ENCODE measurements around the gene AHSP. TPM values are rescaled to one million over a fixed set of nuclear protein-coding genes. Genes with fewer than 3 reads are reported as not detected.

Gene AHSP
- total RNA-seq, 1 experiment from 2014 or later: not detected

DNA sequence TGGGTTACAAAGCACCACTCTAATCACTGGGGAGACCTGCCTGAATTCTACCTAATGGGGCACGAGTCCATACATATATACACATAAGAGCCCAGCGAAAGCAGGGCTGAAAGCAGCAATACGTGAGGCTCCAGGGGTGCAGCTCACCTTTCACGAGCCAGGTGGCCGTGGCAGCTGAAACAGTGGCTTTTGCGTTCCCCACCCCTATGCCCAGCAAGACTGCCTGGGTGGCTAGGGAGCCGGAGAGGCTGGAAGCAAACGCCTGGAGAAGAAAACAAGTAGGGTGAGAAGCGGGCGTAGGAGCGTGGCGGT, 20.1 kb upstream of the AHSP start:
- Histone ChIP-seq H3K4me3 (ENCODE audit: low read depth, low read length, poor library complexity, severe bottlenecking) (peak overlapping the region; percentile 95), H3K27me3 (replicated peaks; ENCODE audit: insufficient read depth, low read depth, low read length, poor library complexity) (no peaks in the 10 kb centered on the region), H3K36me3 (ENCODE audit: insufficient read depth, low read length, poor library complexity, severe bottlenecking) (peaks cover 8% of the 10 kb centered on the region), H3K27ac (ENCODE audit: low read depth, low read length, poor library complexity, severe bottlenecking) (peak overlapping the region; percentile 97), H3K4me1 (ENCODE audit: insufficient read depth, low read length, poor library complexity, severe bottlenecking) (peaks cover 11% of the 10 kb centered on the region), H3K9me3 (ENCODE audit: low read depth, low read length, poor library complexity, severe bottlenecking) (no peaks in the 10 kb centered on the region)
- no peak for DNase-seq (ENCODE audit: low spot score)
- no TSS peak for BruUV-seq (replicated peaks)
- intact Hi-C loops (cut with micrococcal nuclease; ENCODE audit: unreplicated experiment): loop anchor here (5.0 kb wide), 1 partner anchor 195 kb away; no protein-coding TSS in a partner anchor
- ChIA-PET CTCF (no interaction called here), POLR2A (ENCODE audit: low non-redundant PET) (no interaction called here)
- no peak for TF ChIP-seq EZH2 (IDR thresholded peaks at IDR 0.05; ENCODE audit: borderline replicate concordance, low read depth, low read length, poor library complexity, severe bottlenecking)
- TF ChIP-seq, protein P1, sequence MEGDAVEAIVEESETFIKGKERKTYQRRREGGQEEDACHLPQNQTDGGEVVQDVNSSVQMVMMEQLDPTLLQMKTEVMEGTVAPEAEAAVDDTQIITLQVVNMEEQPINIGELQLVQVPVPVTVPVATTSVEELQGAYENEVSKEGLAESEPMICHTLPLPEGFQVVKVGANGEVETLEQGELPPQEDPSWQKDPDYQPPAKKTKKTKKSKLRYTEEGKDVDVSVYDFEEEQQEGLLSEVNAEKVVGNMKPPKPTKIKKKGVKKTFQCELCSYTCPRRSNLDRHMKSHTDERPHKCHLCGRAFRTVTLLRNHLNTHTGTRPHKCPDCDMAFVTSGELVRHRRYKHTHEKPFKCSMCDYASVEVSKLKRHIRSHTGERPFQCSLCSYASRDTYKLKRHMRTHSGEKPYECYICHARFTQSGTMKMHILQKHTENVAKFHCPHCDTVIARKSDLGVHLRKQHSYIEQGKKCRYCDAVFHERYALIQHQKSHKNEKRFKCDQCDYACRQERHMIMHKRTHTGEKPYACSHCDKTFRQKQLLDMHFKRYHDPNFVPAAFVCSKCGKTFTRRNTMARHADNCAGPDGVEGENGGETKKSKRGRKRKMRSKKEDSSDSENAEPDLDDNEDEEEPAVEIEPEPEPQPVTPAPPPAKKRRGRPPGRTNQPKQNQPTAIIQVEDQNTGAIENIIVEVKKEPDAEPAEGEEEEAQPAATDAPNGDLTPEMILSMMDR (conservative IDR thresholded peaks at IDR 0.05; ENCODE audit: low read depth, low read length): no peak

DNA sequence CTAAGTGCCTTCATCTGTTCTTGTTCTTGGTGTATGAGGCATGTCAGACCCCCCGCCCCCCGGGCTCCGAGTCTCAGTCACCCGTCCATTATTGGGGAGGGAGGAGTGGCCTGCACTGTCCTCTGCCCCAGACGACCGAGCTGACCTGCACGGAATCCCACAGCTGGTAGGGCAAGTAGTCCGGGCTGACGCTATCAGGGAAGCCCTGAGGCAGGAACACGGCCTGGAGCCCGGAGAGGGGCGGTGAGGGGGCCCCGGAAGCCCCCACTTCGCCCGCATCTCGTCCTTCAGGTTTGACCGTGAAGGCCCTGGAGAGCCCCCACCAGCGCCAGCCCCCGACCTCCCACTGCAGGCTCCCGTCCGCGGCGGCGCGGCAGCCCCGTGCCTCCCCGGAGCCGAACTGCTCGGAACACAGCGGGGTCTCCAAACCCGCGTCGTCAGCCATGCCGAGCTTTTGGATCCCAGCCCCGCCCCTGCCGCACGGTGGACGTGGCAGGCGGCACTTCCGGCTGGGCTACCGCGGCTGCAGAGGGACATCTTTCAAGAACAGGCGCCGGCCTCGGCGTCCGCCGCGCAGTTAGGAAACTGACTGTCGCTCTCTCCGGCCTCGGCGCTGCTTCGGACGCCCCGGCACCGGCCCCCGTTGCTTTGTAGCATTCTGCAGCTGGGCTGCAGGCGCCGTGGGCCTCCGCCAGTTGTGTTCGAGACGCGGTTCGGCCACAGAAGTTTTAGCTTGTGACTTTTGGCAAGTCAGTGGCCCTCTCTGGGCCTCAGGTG, 19.6 kb upstream of the AHSP start, which contains the start of gene RUSF1:
TSS of gene RUSF1 (minus strand) at position 463 of the 777 bp plus-strand sequence. CDS start at position 445, 18 bp downstream.
- TF ChIP-seq, protein P1 (conservative IDR thresholded peaks at IDR 0.05; ENCODE audit: low read depth, low read length): no peak
- TF ChIP-seq EZH2 (IDR thresholded peaks at IDR 0.05; ENCODE audit: borderline replicate concordance, low read depth, low read length, poor library complexity, severe bottlenecking): no peak
- H3K36me3 ChIP-seq (ENCODE audit: insufficient read depth, low read length, poor library complexity, severe bottlenecking): peaks cover 8% of the 10 kb centered on the region
- BruUV-seq (replicated peaks): TSS peak; percentile 55
- H3K27ac ChIP-seq (ENCODE audit: low read depth, low read length, poor library complexity, severe bottlenecking): peak within 1 kb of the TSS; percentile 97
- ChIA-PET CTCF (no interaction called here), POLR2A (ENCODE audit: low non-redundant PET) (no interaction called here)
- no peaks in the 10 kb centered on the region for H3K27me3 ChIP-seq (replicated peaks; ENCODE audit: insufficient read depth, low read depth, low read length, poor library complexity)
- peak; percentile 95 for DNase-seq (ENCODE audit: low spot score)
- H3K9me3 ChIP-seq (ENCODE audit: low read depth, low read length, poor library complexity, severe bottlenecking): no peaks in the 10 kb centered on the region
- H3K4me3 ChIP-seq (ENCODE audit: low read depth, low read length, poor library complexity, severe bottlenecking): peak within 1 kb of the TSS; percentile 95
- H3K4me1 ChIP-seq (ENCODE audit: insufficient read depth, low read length, poor library complexity, severe bottlenecking): peaks cover 11% of the 10 kb centered on the region
- intact Hi-C loops (cut with micrococcal nuclease; ENCODE audit: unreplicated experiment): loop anchor here (5.0 kb wide), 1 partner anchor 194 kb away; no protein-coding TSS in a partner anchor

DNA sequence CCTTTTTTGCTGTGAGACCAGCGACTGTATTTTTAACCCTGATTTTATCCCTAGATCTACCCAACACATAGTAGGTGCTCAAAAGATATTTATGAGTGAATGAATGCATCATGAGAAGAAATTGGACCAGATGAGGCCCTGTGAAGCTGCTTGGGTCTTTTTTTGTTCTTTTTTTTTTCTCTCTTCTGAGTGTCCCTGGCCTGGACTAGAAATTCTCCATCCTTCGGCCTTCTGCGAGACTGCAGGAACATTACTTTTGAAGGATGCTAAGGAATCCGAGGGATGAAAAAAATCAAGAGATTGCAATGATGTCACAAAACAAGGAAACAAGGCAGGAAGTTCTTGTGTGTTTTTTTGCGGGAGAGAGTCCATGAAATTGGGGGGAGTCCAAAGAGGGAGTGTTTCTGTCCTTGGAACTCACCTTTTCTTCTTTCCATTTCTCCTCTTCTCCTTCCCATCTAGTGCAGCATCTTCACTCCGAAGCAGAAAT, 18.9 kb upstream of the AHSP start:
- CTCF ChIA-PET: no interaction called here
- H3K27ac ChIP-seq (ENCODE audit: low read depth, low read length, poor library complexity, severe bottlenecking): peak overlapping the region; percentile 97
- POLR2A ChIA-PET (ENCODE audit: low non-redundant PET): no interaction called here
- H3K36me3 ChIP-seq (ENCODE audit: insufficient read depth, low read length, poor library complexity, severe bottlenecking): peaks cover 8% of the 10 kb centered on the region
- TF ChIP-seq, protein P1 (conservative IDR thresholded peaks at IDR 0.05; ENCODE audit: low read depth, low read length): no peak
- TF ChIP-seq EZH2 (IDR thresholded peaks at IDR 0.05; ENCODE audit: borderline replicate concordance, low read depth, low read length, poor library complexity, severe bottlenecking): no peak
- TSS peak; percentile 86 for BruUV-seq (replicated peaks)
- peak; percentile 27 for DNase-seq (ENCODE audit: low spot score)
- H3K4me3 ChIP-seq (ENCODE audit: low read depth, low read length, poor library complexity, severe bottlenecking): peak overlapping the region; percentile 95
- intact Hi-C loops (cut with micrococcal nuclease; ENCODE audit: unreplicated experiment): loop anchor here (5.0 kb wide), 1 partner anchor 194 kb away; no protein-coding TSS in a partner anchor
- no peaks in the 10 kb centered on the region for H3K9me3 ChIP-seq (ENCODE audit: low read depth, low read length, poor library complexity, severe bottlenecking)
- H3K4me1 ChIP-seq (ENCODE audit: insufficient read depth, low read length, poor library complexity, severe bottlenecking): peaks cover 11% of the 10 kb centered on the region
- H3K27me3 ChIP-seq (replicated peaks; ENCODE audit: insufficient read depth, low read depth, low read length, poor library complexity): no peaks in the 10 kb centered on the region
